SK-N-SH treated with all-trans-retinoic acid at 6 μM for 48 hours (cell line): ENCODE measurements around the gene PRF1.

Source experiments
- ATAC-seq: fragments of 200-7000 bp; cut with Tn5 transposase; 3 replicates; pipeline ENCODE4 v1.9.1; 2020; ENCODE audit warnings: mild to moderate bottlenecking, moderate library complexity
- ARNTL ChIP-seq: fragments of 450-650 bp; formaldehyde crosslinking; IDR thresholded peaks from 2 replicates; pipeline ENCODE4 v1.5.0; 2020; ENCODE audit warnings: low read depth, mild to moderate bottlenecking, moderate library complexity, borderline replicate concordance
- BACH2 ChIP-seq: fragments of 250-450 bp; sonication (Bioruptor Pico); IDR thresholded peaks from 2 replicates; pipeline ENCODE4 v1.9.0; 2021; ENCODE audit warnings: mild to moderate bottlenecking, borderline replicate concordance
- CREB5 ChIP-seq: fragments of 250-450 bp; sonication (Bioruptor Pico); IDR thresholded peaks from 2 replicates; pipeline ENCODE4 v1.5.1; 2020; ENCODE audit warnings: low read depth, mild to moderate bottlenecking, moderate library complexity
- CSDC2 ChIP-seq: fragments of 250-450 bp; sonication (Bioruptor Pico); IDR thresholded peaks from 2 replicates; pipeline ENCODE4 v1.5.0; 2020; ENCODE audit warnings: mild to moderate bottlenecking, moderate library complexity
- ESRRG ChIP-seq: fragments of 250-450 bp; sonication (Bioruptor Pico); IDR thresholded peaks from 2 replicates; pipeline ENCODE4 v1.6.1; 2021; ENCODE audit warnings: mild to moderate bottlenecking
- GLIS3 ChIP-seq: fragments of 250-450 bp; sonication (Bioruptor Pico); IDR thresholded peaks from 2 replicates; pipeline ENCODE4 v1.5.0; 2020; ENCODE audit warnings: mild to moderate bottlenecking, moderate library complexity
- ISL1 ChIP-seq: fragments of 250-450 bp; sonication (Bioruptor Pico); IDR thresholded peaks from 2 replicates; pipeline ENCODE4 v2.1.2; 2022; ENCODE audit warnings: mild to moderate bottlenecking, moderate library complexity
- POU6F1 ChIP-seq: fragments of 250-450 bp; sonication (Bioruptor Pico); IDR thresholded peaks from 2 replicates; pipeline ENCODE4 v1.8.0; 2021; ENCODE audit warnings: low read depth, mild to moderate bottlenecking, moderate library complexity, borderline replicate concordance
- RARB ChIP-seq: fragments of 250-450 bp; sonication (Bioruptor Pico); IDR thresholded peaks from 2 replicates; pipeline ENCODE4 v1.8.0; 2021; ENCODE audit warnings: mild to moderate bottlenecking, moderate library complexity
- TCF4 ChIP-seq: fragments of 250-450 bp; sonication (Bioruptor Pico); IDR thresholded peaks from 2 replicates; pipeline ENCODE4 v1.8.0; 2021; ENCODE audit warnings: mild to moderate bottlenecking, moderate library complexity, borderline replicate concordance
- TOX ChIP-seq: fragments of 250-450 bp; sonication (Bioruptor Pico); IDR thresholded peaks from 2 replicates; pipeline ENCODE4 v1.8.0; 2021; ENCODE audit warnings: mild to moderate bottlenecking, moderate library complexity, borderline replicate concordance
- ZC3H10 ChIP-seq: fragments of 250-450 bp; sonication (Bioruptor Pico); IDR thresholded peaks from 2 replicates; pipeline ENCODE4 v1.5.1; 2021; ENCODE audit warnings: mild to moderate bottlenecking, moderate library complexity
- ZFP3 ChIP-seq: fragments of 250-450 bp; sonication (Bioruptor Pico); IDR thresholded peaks from 2 replicates; pipeline ENCODE4 v1.5.0; 2020; ENCODE audit warnings: mild to moderate bottlenecking, moderate library complexity
- ZFP30 ChIP-seq: fragments of 450-650 bp; formaldehyde crosslinking; IDR thresholded peaks from 2 replicates; pipeline ENCODE4 v1.5.0; 2022; ENCODE audit warnings: mild to moderate bottlenecking, moderate library complexity
- ZNF565 ChIP-seq: fragments of 450-650 bp; formaldehyde crosslinking; conservative IDR thresholded peaks from 2 replicates; pipeline ENCODE4 v1.5.0; 2020; ENCODE audit warnings: low read depth, mild to moderate bottlenecking, moderate library complexity
- ZNF70 ChIP-seq: fragments of 450-650 bp; formaldehyde crosslinking; IDR thresholded peaks from 2 replicates; pipeline ENCODE4 v1.5.0; 2020; ENCODE audit warnings: mild to moderate bottlenecking, moderate library complexity
- ZNF8 ChIP-seq: fragments of 450-650 bp; formaldehyde crosslinking; IDR thresholded peaks from 2 replicates; pipeline ENCODE4 v1.5.0; 2020; ENCODE audit warnings: mild to moderate bottlenecking, moderate library complexity
- TF ChIP-seq, protein P1 (sequence below): fragments of 250-450 bp; sonication (Bioruptor Pico); IDR thresholded peaks from 2 replicates; pipeline ENCODE4 v1.8.0; 2020; ENCODE audit warnings: mild to moderate bottlenecking, moderate library complexity, borderline replicate concordance
- TF ChIP-seq, protein P2 (sequence below): fragments of 250-450 bp; sonication (Bioruptor Pico); IDR thresholded peaks from 2 replicates; pipeline ENCODE4 v1.5.1; 2021; ENCODE audit warnings: mild to moderate bottlenecking, moderate library complexity

Gene PRF1

GRCh38 chr10:70596110-70596798 is 6.3 kb downstream of the PRF1 start:
- no peak for ATAC-seq

DNA sequence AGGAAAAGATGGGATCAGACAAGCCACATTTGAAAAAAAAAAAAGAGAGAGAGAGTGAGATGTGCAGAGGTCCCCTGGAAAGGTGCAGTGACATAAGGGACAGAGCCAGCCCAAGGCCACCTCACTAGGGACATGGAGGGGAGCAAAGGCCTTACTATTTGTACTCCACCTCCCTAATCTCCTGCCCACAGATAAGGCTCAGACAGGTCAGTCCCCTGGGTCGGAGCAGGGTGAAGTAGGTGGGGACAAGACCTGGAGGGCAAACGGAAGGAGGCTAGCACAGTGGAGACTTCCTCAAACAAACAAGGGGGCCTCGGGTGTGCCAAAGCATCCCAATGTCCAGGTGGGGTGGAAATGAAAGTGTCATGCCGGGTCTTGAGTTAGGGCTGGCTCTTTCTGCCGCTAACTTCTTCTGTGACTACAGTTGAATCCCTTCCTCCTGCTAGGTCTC is 7.0 kb downstream of the PRF1 start:
- no peak for TF ChIP-seq BACH2
- no peak for ATAC-seq

More at GRCh38 chr10:70596110-70596798, 6.3 kb downstream of the PRF1 start:
- TF ChIP-seq ZNF565 (CRISPR knock-in tag) (no peak), POU6F1 (CRISPR knock-in tag) (no peak), ZFP30 (CRISPR knock-in tag) (no peak), GLIS3 (CRISPR knock-in tag) (no peak), ZNF70 (CRISPR knock-in tag) (no peak), BACH2 (no peak), CREB5 (CRISPR knock-in tag) (no peak), RARB (no peak), ARNTL (CRISPR knock-in tag) (no peak), ESRRG (CRISPR knock-in tag) (no peak), ISL1 (CRISPR knock-in tag) (no peak), ZNF8 (CRISPR knock-in tag) (no peak)
- TF ChIP-seq, protein P1, sequence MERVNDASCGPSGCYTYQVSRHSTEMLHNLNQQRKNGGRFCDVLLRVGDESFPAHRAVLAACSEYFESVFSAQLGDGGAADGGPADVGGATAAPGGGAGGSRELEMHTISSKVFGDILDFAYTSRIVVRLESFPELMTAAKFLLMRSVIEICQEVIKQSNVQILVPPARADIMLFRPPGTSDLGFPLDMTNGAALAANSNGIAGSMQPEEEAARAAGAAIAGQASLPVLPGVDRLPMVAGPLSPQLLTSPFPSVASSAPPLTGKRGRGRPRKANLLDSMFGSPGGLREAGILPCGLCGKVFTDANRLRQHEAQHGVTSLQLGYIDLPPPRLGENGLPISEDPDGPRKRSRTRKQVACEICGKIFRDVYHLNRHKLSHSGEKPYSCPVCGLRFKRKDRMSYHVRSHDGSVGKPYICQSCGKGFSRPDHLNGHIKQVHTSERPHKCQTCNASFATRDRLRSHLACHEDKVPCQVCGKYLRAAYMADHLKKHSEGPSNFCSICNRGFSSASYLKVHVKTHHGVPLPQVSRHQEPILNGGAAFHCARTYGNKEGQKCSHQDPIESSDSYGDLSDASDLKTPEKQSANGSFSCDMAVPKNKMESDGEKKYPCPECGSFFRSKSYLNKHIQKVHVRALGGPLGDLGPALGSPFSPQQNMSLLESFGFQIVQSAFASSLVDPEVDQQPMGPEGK (CRISPR knock-in tag): no peak

- TF ChIP-seq ZC3H10: no peak
- no peak for TF ChIP-seq ZNF565 (CRISPR knock-in tag)
- no peak for TF ChIP-seq ZNF8 (CRISPR knock-in tag)
- no peak for TF ChIP-seq RARB
- TF ChIP-seq ISL1 (CRISPR knock-in tag): no peak
- no peak for TF ChIP-seq GLIS3 (CRISPR knock-in tag)
- no peak for TF ChIP-seq ZFP3
- TF ChIP-seq ESRRG (CRISPR knock-in tag): no peak
- no peak for TF ChIP-seq ZFP30 (CRISPR knock-in tag)
- no peak for TF ChIP-seq TCF4 (CRISPR knock-in tag)
- no peak for TF ChIP-seq ARNTL (CRISPR knock-in tag)
- no peak for TF ChIP-seq CSDC2 (CRISPR knock-in tag)
- no peak for TF ChIP-seq BACH2
- TF ChIP-seq, protein P2, sequence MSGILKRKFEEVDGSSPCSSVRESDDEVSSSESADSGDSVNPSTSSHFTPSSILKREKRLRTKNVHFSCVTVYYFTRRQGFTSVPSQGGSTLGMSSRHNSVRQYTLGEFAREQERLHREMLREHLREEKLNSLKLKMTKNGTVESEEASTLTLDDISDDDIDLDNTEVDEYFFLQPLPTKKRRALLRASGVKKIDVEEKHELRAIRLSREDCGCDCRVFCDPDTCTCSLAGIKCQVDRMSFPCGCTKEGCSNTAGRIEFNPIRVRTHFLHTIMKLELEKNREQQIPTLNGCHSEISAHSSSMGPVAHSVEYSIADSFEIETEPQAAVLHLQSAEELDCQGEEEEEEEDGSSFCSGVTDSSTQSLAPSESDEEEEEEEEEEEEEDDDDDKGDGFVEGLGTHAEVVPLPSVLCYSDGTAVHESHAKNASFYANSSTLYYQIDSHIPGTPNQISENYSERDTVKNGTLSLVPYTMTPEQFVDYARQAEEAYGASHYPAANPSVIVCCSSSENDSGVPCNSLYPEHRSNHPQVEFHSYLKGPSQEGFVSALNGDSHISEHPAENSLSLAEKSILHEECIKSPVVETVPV (CRISPR knock-in tag): no peak
- no peak for ATAC-seq
Observed at GRCh38 chr10:70594161-70594560, 8.4 kb downstream of the PRF1 start.

DNA sequence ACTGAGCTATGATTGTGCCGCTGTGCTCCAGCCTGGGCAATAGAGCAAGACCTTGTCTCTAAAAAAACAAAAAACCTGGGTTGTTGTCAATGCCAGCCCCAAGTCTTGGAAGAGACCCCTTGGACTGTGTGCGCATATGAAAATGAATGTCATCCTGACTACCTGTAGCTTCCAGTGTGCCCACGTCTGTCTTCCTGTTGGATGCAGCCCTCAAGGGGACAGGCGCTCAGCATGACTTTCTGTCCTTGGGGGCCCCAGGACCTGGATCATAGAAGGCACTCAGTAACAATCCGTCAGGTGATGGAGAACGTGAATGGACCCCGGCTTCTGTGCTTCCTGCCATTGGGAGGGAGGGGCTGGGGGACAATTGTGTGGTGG is 9.0 kb downstream of the PRF1 start:
- no peak for ATAC-seq
- TF ChIP-seq, protein P1 (CRISPR knock-in tag): no peak
- TF ChIP-seq ARNTL (CRISPR knock-in tag) (no peak), POU6F1 (CRISPR knock-in tag) (no peak), TOX (CRISPR knock-in tag) (no peak), ZNF8 (CRISPR knock-in tag) (no peak), ZFP30 (CRISPR knock-in tag) (no peak), CSDC2 (CRISPR knock-in tag) (no peak), GLIS3 (CRISPR knock-in tag) (no peak)
- TF ChIP-seq, all 23 proteins: peak for 0
